ENCODE data around the gene SLIT3. TPM values are rescaled to one million over a fixed set of nuclear protein-coding genes. Genes with fewer than 3 reads are reported as not detected.

SLIT3 gene
- total RNA-seq, 1 donor from 2014 or later = 3.3 TPM

DNA sequence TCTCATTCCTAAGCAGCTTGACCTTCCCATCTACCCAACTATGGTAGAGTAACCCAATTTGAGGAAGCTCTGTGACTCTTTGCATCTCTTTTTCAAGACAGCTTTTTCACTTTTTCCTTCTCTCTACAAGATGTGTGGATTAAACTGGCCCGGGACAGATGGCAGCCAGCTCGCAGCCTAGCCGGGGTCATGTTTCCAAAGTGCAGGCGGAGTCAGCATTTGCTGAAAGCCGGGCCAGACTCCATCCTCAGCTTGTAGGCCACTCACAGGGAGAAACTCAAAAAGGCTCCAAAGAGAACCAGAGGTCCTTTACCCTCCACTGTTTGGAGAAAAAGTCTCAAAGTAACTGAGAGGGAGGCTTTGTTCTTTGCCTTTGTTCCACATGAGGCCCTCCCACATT is 435.0 kb downstream of the SLIT3 start:
- no peak for DNase-seq (ENCODE audit: low read depth)

DNA sequence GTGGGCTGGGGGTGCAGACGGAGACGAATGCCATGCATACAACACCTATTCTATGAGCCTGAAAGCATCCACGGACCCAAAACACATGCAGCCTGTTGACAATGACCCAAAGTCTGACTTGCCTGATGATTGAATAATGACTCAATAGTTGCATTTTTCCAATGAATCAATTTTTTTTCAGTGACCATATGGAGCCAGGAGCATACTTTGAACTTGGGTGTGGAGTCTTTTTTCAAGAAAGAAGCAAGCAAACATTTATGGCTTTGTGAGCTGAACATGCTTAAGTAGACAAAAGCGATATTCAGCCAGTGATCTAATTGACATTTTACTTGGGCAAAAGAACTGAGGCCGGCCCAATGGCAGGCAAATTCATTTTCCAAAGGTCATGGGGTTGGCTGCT is 437.9 kb downstream of the SLIT3 start:
- DNase-seq (ENCODE audit: low read depth) = no peak

DNA sequence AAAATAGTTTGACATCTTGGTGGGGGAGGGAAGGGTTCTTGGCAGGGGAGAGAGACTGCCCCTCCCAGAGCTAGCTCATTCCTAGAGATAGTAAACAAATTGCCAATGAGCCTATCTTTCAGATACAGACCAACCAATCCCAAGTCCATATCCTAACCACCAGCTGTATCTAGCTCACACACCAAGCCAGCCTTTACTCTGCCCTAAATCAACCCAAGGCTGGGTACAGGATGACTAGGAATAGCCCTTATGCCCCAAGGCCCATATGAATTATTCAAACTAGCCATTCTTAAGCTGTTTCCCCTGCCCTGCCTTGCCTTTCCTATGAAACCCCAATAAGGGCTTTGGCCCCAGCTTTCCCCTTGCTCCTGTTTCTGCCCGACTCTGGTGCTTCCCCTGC is 440.4 kb downstream of the SLIT3 start:
- no peak for DNase-seq (ENCODE audit: low read depth)

DNA sequence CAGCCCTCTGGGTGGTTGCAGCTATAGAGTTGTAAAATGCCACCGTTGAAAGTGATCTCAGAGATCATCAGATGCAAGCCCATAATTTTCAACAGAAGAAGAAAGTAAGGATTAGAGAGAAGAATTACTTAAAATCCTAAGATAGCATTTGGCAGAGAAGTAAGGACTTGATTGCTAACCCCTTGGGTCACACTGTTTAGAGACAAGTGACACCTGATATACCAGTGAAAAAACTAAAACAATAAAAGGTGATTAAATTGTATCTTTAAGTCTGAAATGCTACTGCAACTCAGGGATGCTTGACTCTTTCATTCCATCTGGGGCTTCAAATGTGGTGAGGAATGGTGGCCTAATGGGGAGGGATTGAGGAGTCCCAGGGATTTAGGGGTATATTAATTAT is 440.9 kb downstream of the SLIT3 start:
- DNase-seq (ENCODE audit: low read depth) = no peak

DNA sequence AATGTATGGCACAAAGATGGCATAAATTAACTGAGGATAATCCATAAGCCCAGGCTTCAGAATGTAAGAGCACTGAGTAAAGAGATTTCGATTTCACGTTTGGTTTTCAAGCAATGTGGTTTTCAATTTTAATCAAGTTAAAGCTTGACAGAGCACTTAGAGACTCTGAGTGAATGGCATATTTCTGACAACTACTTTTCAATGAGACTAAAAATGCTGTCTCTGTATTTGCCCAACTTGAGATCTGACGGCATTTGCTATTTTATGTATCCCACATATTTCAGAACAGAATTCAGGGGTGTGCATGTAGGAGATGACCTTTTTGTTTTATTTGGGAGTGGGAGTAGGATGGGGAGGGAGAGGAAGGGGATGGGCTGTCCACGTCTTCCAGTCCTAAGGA is 441.5 kb downstream of the SLIT3 start:
- DNase-seq (ENCODE audit: low read depth) = no peak

DNA sequence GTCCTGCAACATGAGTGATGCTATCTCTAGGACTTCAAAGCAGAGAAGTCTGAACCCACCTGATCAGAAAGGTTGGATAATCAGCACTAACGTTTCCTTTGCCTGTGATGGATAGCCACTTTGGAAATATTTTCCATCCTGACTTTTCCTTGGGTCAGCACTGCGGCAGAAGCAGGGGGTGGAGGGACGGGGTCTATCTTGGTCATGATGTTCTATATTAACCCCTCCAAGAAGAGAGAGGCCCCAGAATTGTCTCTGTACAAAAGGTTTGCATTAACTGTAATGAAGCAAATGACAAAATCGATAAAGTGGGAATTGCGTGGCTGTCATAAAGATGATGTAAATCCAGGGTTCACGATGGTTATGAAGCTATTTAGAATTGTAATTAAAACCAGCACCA is 441.9 kb downstream of the SLIT3 start:
- DNase-seq (ENCODE audit: low read depth) = no peak

DNA sequence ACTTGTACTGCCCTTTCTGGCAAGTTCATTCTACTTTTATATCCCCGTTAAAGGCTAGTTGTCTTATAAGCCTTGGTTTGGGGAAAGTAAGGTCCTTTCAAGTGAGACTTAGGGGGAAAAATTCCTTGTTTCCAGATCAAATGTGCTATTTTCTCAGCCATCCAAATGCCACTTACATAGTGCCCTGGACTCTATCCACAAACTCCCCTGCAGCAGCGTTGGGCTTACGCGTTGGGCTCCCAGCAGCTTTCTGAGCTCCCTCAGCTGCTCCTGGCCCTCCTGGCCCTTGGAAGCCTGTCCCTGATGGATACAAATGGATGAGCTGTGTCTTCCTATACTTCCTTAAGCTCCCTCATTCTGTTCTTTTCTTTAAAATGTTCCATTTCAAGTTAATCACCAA is 442.6 kb downstream of the SLIT3 start:
- DNase-seq (ENCODE audit: low read depth) = no peak

DNA sequence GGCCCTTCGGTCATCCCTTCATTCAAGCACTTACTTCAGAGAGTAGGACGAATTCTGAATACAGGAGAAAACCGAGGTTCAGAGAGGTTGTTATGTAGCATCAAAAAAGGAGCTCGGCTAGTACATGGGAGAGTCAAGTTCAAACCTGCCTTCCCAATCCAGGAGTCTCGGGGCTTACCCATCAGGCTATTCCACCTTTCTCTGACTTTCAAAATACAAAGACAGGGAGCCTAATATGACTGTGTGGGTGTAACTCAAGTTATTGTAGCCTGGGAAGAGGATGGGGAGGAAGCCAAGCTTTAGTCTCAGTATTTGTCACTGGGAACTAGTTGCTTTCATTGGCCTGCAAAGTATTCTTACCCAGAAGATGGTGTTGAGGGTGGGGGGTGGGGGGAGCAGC is 447.0 kb downstream of the SLIT3 start:
- no peak for DNase-seq (ENCODE audit: low read depth)

DNA sequence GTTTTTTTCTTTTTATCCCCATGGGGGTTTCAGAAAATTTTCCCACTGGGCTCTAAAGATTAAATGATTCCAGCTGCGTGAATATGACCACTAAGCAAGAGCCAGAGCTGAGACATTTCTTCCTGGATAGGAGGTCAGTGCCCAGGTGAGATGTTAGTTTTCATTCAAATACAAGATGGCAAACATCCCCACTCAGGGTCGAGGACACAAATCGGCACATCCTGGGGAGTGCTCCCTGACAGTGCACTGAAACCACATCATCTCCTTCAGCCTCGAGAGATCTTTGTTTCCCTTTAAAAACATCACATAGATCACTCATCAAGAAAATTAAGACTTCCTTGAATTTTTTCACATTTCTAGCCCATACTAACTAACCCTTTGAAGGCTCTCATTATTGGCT is 448.6 kb downstream of the SLIT3 start:
- no peak for DNase-seq (ENCODE audit: low read depth)

DNA sequence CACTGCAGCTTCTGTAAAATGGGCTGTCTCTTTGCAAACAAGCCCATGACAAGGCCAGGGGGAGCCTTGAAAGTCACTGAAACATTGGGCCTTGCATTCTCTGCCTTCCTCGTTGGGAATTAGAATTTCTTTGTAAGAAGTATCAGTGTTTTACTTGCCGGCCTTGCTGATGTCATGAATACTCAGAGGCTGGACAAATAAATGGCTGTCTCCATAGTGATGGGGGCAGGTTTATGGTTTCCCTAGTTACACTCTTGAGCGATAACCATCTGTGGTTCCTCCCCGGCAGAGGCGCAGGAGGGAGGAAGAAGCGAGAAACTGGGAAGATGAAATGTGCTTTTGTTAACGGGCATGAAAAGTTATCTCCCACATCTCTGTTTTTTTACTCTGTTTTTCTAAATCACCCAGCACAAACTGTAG is 449.0 kb downstream of the SLIT3 start:
- DNase-seq (ENCODE audit: low read depth) = peak; percentile 16

DNA sequence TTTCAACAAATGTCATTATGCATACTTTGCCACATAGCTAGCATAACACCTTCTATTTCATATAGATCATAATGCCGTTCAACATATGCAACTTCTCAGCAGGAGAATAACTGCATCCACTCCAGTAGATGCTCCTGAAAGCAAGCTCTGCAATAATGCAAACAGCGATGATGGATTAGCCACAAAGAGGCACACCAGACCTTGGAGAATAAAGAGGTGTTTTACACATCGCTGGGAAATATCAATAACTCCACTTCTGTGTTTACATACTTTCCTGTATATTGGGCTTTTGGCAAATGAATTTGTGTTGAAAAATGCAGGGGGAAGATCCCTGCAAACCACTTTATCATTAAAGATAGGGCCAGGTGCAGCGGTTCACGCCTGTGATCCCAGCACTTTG is 450.3 kb downstream of the SLIT3 start:
- no peak for DNase-seq (ENCODE audit: low read depth)

DNA sequence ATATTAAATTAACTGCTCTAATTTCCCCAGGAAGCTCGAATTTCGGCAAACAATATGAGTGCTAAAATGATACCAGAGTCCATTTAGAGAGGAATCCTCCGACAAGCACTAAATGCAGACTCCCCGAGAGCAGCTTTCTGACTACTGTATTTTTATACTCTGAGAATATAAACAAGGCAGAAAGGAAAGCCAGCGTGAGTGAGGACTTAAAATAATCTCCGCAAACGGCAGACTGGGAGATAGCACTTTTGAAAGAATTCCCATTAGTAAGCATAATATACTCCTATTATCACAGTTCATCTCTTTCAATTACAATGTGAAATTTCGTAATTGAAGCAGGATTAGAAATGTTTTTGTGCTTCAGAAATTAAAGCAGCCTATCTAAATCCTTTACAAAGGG is 452.4 kb downstream of the SLIT3 start:
- DNase-seq (ENCODE audit: low read depth) = no peak

DNA sequence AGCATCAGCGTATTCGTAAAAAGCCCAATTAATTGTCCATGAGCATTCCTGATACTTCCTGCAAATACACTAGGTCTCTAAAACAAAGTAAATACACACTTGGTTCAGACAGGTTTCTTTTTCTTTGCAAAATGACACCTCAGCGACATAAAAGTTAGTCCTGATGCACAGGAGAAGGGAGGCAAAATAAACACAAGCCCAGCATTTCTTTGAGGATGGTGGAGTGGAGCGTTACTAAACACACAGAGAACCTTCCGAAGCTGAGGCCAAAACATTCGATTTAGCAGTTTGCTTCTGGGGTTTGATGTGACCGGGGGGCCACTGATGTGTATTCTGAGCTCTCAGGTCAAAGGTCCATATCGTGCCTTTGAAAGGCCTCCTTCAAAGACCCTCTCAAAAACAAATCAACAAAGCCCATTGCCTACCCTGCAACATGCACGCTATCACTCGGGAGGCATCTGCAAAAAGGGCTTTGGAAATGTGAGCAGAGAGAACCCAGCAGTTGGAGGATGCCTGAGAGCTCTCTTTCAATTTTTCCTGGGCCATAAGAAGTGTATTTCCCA is 453.3 kb downstream of the SLIT3 start:
- no peak for DNase-seq (ENCODE audit: low read depth)

DNA sequence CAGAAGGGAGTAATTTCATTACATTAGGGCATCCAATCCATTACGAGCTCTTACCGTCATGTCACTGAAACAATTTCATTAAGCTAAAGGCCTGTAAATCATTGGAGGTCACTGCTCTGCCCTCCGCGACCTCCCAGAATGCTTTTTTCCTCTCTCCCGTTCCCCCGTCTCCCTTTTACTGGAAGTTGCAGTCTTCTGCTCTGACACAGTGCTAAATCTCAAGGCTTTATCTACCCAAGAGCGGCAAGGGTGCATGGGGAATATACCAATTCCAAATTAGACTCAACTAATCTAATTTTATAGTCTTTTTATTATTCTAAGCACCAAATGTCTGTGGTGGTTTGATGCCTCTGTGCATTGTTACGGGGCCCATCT is 456.0 kb downstream of the SLIT3 start:
- no peak for DNase-seq (ENCODE audit: low read depth)

DNA sequence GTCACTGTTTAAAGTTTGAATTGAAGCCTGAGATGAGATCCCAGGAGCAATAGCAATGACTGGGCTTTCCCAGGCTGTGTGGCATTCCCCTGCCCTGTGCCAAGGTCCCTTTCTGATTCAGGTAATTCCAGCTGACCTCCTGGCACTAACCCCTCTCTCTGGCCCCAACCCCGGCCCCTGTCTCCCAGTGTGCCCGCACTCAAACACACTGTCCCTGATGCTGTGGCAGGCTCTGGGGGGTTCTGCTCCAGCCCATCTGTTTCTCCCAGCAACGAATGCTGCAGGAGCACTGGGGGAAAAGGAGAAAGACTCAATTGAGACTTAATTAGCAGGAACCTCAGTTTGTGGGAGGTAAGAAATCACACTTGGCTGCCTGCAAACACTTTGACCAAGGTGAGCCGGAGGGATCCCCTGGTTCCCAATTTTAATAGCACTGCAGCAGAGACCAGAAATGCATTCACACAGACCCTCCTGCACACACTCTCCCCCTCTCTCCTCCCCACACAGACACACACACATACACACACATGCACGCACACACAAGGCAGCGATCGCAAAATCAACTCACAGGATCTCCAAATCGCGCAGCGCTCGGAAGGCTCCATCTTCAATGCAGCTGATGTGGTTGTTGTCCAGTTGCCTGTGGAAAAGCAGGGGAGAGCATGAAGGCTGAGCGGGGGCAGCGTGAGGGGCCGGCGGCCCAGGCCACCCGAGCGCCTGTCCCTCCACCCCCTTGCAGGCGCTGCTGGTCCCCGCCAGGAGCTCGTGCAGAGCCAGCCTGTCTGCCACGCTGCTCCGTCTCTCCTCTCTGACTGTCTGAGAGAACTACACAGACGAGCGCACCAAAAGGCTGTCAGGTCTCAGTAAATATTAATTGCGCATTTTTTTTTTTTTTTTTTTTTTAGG is 456.7 kb downstream of the SLIT3 start:
- DNase-seq (ENCODE audit: low read depth) = no peak

DNA sequence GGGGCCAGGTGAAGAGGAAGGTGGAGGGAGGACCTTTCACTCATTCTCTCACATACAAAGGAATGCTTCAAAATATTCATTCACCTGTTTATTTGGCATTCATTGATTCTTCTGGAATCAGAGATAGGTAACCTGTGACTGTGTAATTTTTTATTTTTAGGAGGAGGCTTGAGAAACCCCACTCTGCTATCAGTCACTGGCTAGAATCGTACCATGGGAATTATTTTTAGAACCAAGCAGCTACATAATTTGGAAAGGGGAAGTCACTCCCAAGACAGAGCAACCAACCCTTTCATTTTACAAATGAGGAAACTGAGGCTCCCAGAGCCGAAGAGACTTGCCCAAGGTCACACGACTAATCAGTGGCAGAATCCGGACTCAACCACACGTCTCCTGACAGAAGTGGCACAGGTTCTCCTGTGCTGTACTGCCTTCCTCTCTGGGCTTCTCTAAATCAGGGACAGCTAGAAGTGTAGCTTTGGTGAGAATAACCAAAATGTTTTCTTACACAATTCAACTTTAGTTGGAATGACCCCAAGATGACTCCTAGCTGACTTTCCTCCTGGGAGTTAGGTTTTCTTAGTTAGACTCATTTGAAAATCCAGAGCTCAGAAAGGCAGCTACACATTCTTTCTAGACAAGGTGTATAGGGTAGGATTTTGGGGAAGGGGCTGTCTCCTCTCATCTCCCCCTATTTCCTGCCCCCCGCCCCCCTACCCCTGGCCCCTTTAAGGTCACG is 457.5 kb downstream of the SLIT3 start:
- no peak for DNase-seq (ENCODE audit: low read depth)

DNA sequence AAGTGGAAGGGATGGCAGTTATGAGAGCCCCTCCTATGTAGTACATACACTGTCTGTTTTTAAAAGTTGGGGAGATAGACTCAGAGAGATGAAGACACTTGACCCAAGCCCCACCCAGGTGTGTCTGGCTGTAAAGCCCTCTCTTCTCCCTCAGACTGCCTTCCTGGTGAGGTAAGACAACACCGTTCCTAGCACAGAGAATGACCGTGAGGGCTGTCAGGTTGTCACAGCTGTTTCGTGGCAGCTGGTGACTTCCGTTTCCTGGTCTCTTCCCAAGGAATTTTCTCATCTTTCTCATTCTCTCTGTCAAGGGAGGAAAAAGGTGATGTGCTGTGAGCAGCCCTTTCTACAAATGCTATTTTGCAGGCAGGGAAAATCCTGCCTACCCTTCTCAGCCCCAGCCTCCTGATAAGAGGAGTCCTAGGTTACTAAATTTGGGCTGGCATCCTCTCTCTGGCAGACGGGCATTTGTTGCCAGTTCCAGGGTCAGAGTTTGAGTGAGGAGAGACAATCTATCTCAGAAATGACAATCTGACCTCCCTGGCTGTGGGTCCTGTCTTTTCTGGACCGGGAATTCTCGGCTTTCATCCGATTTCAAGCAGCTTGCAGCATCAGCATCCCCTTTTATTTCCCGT is 458.3 kb downstream of the SLIT3 start:
- DNase-seq (ENCODE audit: low read depth) = no peak

DNA sequence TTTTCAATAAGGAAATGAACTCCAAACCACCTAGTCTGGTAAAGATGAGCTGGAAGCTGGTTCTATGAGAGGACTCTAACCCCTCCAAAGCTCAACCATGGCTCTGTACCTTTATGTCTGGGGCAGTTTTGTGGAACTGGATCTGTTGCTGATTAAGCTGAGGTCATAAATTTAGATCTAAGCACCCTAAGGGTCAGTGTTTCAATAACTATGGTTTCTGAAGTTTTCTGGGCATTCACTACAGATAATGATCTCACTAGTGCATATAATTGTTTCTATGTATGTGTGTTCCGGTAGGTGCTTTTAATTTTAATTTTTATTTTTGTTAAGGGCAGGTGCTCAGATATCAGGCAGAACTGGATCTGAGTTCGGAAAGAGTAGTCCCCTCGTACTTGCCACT is 463.1 kb downstream of the SLIT3 start:
- no peak for DNase-seq (ENCODE audit: low read depth)

DNA sequence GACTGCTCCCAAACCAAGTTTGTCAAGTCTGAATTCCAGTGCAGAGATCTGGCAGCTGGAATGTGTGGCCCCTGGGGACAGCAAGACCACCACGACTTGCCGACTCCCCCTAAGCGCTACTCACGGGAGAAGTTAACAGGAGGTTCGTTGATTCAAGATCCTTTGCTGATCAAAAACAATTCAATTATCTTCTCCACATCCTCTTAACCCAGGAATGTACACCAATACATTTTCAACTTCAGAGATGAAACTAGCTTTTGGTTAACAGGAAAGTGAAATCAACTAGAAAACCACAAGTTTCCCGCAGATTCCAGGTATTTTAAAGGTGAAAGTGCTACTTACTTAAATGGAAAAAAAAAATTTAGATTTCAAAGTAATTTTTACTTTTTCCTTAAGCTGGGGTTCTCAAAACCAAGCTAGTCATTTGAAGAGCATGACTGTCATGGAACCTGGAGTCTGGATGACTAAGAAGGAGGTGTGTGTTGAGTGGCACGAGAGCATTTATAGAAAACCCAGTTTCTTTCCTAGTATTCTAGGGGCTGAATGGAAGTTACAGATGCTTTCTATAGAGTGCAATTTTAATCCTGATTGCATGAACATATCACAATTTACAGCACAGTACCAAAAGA is 464.2 kb downstream of the SLIT3 start:
- DNase-seq (ENCODE audit: low read depth) = no peak

DNA sequence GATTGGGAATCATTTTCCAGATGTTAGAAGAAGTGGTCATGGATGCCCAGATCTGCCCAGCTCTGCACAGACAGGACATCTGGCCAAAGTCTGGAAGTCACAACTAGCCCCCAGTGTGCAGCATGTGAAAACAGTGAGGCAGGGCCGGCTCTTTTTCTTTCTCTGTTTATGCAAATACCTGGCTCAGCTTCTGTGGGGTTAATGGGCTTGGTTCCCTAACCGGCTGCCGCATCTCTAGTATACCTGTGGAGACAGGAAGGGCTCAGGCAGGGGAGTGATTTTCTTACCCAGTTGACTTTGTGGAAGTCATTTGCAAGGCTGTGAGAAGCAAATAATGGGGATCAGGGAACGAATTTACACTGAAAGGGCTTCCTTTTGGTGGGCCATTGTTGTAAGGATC is 467.0 kb downstream of the SLIT3 start:
- no peak for DNase-seq (ENCODE audit: low read depth)

DNA sequence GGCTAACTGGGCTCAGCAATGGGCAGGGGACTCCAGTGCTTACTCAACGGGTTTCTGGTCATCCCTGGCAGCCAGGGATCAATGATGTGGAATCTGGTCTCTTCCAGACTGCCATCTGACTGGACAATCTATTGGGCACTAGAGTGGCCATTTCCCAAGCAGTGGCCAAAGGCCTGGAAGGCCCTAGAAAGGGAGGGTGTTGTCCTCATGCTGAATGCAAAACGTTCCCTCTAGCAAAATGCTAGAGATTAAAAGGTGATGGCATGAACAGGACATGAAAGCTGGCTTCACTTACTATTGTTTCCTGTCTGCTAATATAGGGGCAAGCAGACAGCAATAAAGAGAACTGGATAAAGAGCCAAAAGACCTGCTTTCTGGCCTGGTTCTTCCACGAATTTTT is 467.6 kb downstream of the SLIT3 start:
- no peak for DNase-seq (ENCODE audit: low read depth)

DNA sequence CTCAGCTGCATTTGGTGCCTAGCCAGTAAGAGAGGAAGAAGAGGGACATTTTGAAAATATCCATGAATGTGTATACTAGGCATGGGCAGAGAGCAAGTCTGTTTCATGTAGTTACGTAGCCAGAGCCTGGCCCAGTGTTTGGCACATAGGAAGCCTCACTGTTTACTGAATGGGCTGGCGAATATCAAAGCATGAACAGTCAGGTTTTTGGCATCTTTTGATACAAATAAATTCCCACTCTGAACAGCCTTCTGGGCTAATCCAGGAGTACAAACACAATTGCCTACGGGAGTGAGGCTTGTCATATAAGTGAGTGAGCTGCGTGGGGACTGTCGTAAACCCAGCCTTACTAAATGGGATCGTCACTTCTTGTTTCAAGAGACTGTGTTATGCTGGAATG is 468.6 kb downstream of the SLIT3 start:
- no peak for DNase-seq (ENCODE audit: low read depth)

Measured in renal cortical epithelial cell (primary cell).